Suprapubic skin (tissue), 4 donors: ENCODE results near the gene KDM4B. TPM values are rescaled to one million over a fixed set of nuclear protein-coding genes. Genes with fewer than 3 reads are reported as not detected.

Source experiments
- DNase-seq, 2 donors: peaks; one replicate each; pipeline ENCODE4 v3.0.0-alpha.2; 2019; ENCODE audit warnings: low spot score in 2 of 2
- H3K27ac ChIP-seq: fragments of 200-600 bp; sonication (generic); one replicate; pipeline ENCODE4 v1.5.1; 2019
- H3K27me3 ChIP-seq: fragments of 200-600 bp; sonication (generic); one replicate; pipeline ENCODE4 v1.5.1; 2019
- H3K36me3 ChIP-seq: fragments of 200-600 bp; sonication (generic); one replicate; pipeline ENCODE4 v1.5.1; 2019
- H3K4me1 ChIP-seq: fragments of 200-600 bp; sonication (generic); one replicate; pipeline ENCODE4 v1.5.1; 2019
- H3K4me3 ChIP-seq: fragments of 200-600 bp; sonication (generic); one replicate; pipeline ENCODE4 v1.5.1; 2019; ENCODE audit warnings: mild to moderate bottlenecking
- H3K9me3 ChIP-seq: fragments of 200-600 bp; sonication (generic); one replicate; pipeline ENCODE4 v1.5.1; 2019
- EP300 ChIP-seq: sonication (generic); formaldehyde crosslinking; IDR thresholded peaks from one replicate; pipeline ENCODE4 v1.6.1; 2017; ENCODE audit warnings: antibody characterized with exemption
- POLR2A ChIP-seq, 2 donors: fragments of 450-650 bp; IDR thresholded peaks; one replicate each; pipeline ENCODE4 v1.6.1; 2017; ENCODE audit warnings: antibody characterized with exemption in 2 of 2, mild to moderate bottlenecking in 2 of 2, moderate library complexity in 2 of 2
- POLR2AphosphoS5 ChIP-seq, 3 donors: sonication (generic); formaldehyde crosslinking; IDR thresholded peaks; one replicate each; pipeline ENCODE4 v1.6.1; 2017; ENCODE audit warnings: antibody characterized with exemption in 3 of 3
- whole genome bisulfite sequencing: methylation state at CpG from one replicate; pipeline ENCODE4 v1.1.5; 2018; 5-methylcytosine and 5-hydroxymethylcytosine counted together
- total RNA-seq, 4 donors: library from RNA; depleted of rRNA; stranded (reverse); fragments of >200 nt; gene quantifications; one replicate each; pipeline ENCODE4 v1.1.0, GENCODE V29; 2016
- TF ChIP-seq, protein P1 (sequence below), 2 donors: fragments of 200-600 bp in 1 of 2; fragments of 450-650 bp in 1 of 2; sonication (generic) in 1 of 2; IDR thresholded peaks; one replicate each; pipeline ENCODE4 v1.5.1; 2016 to 2019; ENCODE audit warnings: antibody characterized with exemption in 2 of 2, mild to moderate bottlenecking in 1 of 2, moderate library complexity in 1 of 2

KDM4B gene
- total RNA-seq, 4 donors from 2014 or later: 34.2 to 82.7 (median 48.7) TPM

DNA sequence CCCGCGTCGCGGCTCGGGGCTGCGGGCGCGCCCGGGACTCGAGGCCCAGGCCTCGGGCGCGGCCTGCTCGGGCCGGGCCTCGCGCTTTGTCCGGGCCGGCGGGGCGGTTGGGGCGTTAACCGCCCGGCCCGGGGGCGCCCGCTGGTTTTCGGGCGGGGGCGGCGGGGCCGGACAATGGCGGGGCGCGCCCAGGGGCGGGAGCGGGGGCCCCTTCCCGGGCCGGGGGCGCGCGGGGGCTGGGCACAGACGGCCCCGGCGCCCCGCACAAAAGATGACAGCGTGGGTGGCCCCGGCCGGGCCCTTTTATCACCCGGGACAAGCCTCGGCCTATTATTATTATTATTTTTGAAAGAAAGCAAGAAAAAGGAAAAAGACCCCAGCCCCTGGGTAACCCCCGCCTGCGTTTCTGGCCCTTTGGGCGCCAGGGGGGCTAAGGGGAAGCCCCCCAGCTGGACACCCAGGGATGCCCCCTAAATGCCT, 419 bp downstream of the KDM4B start:
- DNase-seq: no peak
- Histone ChIP-seq H3K4me1 (peaks cover 49% of the 10 kb centered on the region), H3K27me3 (no peaks in the 10 kb centered on the region), H3K4me3 (peak overlapping the region; percentile 61), H3K9me3 (no peaks in the 10 kb centered on the region), H3K27ac (peak overlapping the region; percentile 62), H3K36me3 (no peaks in the 10 kb centered on the region)
- 0% methylated on average over 12 of the region's 54 CpGs for WGBS
- TF ChIP-seq POLR2AphosphoS5 (IDR thresholded peaks at IDR 0.05): no peak
- no peak for TF ChIP-seq POLR2A (IDR thresholded peaks at IDR 0.05)
- no peak for TF ChIP-seq EP300
- TF ChIP-seq, protein P1, sequence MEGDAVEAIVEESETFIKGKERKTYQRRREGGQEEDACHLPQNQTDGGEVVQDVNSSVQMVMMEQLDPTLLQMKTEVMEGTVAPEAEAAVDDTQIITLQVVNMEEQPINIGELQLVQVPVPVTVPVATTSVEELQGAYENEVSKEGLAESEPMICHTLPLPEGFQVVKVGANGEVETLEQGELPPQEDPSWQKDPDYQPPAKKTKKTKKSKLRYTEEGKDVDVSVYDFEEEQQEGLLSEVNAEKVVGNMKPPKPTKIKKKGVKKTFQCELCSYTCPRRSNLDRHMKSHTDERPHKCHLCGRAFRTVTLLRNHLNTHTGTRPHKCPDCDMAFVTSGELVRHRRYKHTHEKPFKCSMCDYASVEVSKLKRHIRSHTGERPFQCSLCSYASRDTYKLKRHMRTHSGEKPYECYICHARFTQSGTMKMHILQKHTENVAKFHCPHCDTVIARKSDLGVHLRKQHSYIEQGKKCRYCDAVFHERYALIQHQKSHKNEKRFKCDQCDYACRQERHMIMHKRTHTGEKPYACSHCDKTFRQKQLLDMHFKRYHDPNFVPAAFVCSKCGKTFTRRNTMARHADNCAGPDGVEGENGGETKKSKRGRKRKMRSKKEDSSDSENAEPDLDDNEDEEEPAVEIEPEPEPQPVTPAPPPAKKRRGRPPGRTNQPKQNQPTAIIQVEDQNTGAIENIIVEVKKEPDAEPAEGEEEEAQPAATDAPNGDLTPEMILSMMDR (IDR thresholded peaks at IDR 0.05): no peak

DNA sequence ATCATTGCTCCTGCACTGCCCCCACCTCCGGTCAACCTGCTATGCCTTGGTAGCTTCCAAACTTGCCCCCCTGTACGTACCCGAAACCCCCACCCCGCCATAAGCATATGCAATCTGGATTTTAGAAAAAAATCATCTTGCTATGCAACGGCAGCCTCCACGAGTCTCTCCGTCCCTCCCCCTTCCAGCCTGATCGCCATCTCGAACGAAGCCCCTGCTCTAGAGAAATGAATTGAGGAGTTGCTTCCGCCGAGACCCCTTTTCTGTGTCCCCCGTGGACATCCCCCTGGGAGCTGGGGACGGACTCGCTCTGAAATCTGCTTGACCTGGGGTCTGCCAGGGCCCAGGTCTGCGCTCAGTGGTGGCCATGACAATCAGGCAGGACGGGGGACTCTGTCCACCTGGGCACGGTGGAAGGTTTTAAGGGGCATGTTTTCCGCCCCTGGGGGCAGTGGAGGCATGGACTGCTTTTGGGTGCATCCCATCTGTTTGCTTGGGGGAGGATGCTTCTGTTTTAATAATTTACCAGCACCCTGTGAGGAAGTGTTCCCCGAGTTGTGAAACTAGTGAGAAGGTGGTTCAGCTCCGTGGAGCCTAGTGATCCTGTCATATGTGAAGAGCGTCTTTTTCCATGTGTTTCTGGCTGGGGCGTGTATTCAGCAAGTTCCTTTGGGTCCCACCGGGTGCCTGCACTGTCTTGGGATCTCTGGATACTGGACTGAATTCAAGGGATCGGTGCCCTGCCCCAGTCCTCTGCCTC, 1.0 kb downstream of the KDM4B start:
- H3K36me3 ChIP-seq: no peaks in the 10 kb centered on the region

DNA sequence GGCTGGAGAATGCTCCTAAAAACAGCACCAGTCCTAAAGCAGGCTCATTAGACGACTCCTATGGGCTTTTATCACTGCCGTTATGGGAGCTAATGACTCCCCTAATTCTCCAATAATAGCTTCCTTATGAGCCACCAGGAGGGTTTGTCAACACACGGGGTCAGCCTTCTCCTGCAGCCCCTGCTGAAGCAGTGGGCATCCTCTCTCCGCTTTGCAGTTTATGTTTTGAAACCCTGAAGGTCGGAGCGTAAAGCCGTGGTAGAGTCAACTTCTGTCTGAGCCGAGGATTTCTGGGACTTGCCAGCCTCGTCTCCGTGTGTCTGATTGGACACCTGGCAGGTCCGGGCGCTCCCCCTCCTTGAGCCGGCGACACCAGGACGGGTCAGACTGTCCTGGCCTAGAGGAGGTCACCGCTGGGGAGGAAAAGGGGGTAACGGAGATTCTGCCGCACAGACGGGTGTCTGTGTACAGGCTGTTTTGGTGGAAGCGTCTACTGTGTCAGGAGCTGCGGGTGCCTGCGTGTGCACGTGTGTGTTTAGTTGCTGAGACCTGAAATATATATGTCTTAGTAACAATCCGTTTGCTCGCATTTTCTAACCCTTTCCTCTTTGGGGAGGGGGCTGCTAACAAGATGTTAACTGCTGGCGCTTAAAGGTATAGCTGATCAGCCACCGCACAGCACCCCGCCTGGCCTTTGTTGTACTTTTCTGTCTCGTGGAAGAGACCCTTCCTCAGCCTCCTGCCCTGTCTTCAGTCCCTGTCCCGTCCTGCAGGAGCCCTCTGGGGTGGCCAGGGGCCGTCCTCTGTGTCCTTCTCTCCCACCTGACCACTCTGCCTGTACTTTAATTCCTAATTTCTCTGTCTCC, 1.9 kb downstream of the KDM4B start:
- Histone ChIP-seq H3K9me3 (no peaks in the 10 kb centered on the region), H3K27me3 (no peaks in the 10 kb centered on the region), H3K36me3 (no peaks in the 10 kb centered on the region), H3K27ac (peak overlapping the region; percentile 62), H3K4me3 (peak overlapping the region; percentile 61), H3K4me1 (peaks cover 62% of the 10 kb centered on the region)
- TF ChIP-seq, protein P1 (IDR thresholded peaks at IDR 0.05): no peak
- TF ChIP-seq POLR2AphosphoS5 (IDR thresholded peaks at IDR 0.05) (no peak), EP300 (no peak), POLR2A (IDR thresholded peaks at IDR 0.05) (no peak)
- DNase-seq: peak in 1 of 2 donors; percentile 72
- WGBS: 6% methylated on average over 30 of the region's 31 CpGs

More for the DNA sequence above, 1.0 kb downstream of the KDM4B start:
- TF ChIP-seq POLR2AphosphoS5 (IDR thresholded peaks at IDR 0.05) (no peak), EP300 (no peak)
- TF ChIP-seq, protein P1 (IDR thresholded peaks at IDR 0.05): no peak
- Histone ChIP-seq H3K4me3 (peak overlapping the region; percentile 61), H3K4me1 (peaks cover 55% of the 10 kb centered on the region), H3K27me3 (no peaks in the 10 kb centered on the region), H3K27ac (peak overlapping the region; percentile 62), H3K9me3 (no peaks in the 10 kb centered on the region)
- no peak for DNase-seq
- WGBS: 2% methylated on average over 23 of the region's 25 CpGs

DNA sequence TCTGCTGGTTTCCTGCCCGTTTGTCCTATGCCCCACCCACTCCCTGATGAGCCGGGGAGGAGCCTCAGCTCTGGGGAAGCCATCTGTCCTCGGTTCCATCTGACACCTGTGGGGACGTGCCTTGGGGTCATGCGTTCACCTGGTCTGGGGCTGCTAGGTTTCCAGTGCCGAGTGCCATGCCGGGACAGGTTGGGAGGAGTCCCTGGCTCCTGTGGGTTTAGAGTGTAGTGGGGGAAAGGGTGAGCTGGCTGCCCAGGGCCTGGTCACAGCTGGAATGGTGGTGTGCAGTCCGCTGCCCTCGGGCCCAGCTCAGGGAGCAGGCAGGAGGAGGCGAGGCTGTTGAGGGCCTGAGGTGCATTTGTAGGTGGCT, 2.5 kb downstream of the KDM4B start:
- Histone ChIP-seq H3K27me3 (no peaks in the 10 kb centered on the region), H3K27ac (peak overlapping the region; percentile 62), H3K36me3 (no peaks in the 10 kb centered on the region), H3K9me3 (no peaks in the 10 kb centered on the region), H3K4me1 (peaks cover 69% of the 10 kb centered on the region), H3K4me3 (peak overlapping the region; percentile 61)
- DNase-seq: peak in 1 of 2 donors; percentile 70
- 20% methylated on average over 10 of the region's 10 CpGs for WGBS
- TF ChIP-seq EP300 (no peak), POLR2AphosphoS5 (IDR thresholded peaks at IDR 0.05) (no peak), POLR2A (IDR thresholded peaks at IDR 0.05) (no peak)
- TF ChIP-seq, protein P1 (IDR thresholded peaks at IDR 0.05): no peak
